GM19099 (cell line): ENCODE measurements around the gene HMHB1.

Experiments used
- POLR2A ChIP-seq: IDR thresholded peaks from 3 replicates; pipeline ENCODE4 v1.6.1; 2011; ENCODE audit warnings: low read depth; ENCODE audit not compliant: insufficient read length; ENCODE audit errors: extremely low read depth

Gene HMHB1

DNA sequence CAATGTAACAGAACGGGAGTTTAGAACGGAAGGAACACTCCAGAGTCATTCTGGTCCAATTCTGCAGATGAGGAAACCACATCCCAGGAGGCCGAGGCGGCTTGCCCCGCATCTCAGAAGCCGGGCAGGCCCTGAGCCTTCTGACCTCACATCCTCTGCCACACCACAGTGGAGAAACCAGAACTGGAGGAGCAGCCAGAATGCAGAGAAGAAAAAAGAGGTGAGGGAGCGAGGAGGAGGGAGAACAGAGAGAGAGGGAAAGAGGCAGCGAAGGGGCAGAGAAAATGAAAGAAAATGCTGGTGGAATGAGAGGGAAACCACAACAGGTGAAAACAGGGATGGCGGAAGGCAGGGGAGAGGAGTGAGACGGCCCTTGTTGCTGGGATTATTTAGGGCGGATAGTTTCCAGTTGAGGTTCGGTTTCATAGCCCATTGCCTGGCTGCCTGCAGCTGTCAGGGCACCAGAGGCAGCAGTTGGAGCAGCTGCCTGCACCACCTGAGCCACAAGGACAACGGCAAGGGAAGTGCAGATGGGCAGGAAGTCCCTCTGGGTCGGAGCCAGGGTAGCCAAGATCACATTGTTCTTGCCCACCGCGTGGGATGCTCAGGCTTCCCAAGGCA, at the start of gene HMHB1:
Gene HMHB1 (plus strand): TSS at position 77 of the 621 bp plus-strand sequence.
- peak; percentile 27 for TF ChIP-seq POLR2A

DNA sequence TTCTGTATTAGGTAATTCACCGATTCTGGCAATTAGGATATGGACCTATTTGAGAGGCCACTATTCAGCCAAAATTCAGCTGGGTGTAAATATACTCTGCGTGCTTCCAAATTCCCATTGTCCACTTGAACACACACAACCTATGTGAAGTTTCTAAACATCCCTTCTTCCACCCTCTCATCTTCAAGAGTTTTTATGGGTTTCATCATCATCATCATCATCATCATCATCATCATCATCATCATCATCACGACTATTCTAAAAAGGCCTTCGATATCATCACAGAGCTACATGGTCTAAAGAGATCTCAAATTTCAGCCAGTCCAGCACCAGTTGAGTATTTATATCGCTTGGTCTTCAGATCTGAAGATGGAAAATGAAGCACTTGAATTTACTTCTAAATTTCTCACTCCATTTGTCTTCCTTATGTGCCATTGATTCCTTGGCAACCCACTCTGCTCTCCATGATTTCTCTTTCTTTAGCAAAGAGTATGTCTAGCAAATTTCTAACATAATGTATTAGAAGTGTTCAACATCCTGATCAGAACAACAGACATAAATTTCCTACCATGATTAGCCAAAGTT, 49.2 kb upstream of the HMHB1 start:
- TF ChIP-seq POLR2A = no peak

GRCh38 chr5:143767162-143767561, 44.8 kb upstream of the HMHB1 start:
- TF ChIP-seq POLR2A = no peak

DNA sequence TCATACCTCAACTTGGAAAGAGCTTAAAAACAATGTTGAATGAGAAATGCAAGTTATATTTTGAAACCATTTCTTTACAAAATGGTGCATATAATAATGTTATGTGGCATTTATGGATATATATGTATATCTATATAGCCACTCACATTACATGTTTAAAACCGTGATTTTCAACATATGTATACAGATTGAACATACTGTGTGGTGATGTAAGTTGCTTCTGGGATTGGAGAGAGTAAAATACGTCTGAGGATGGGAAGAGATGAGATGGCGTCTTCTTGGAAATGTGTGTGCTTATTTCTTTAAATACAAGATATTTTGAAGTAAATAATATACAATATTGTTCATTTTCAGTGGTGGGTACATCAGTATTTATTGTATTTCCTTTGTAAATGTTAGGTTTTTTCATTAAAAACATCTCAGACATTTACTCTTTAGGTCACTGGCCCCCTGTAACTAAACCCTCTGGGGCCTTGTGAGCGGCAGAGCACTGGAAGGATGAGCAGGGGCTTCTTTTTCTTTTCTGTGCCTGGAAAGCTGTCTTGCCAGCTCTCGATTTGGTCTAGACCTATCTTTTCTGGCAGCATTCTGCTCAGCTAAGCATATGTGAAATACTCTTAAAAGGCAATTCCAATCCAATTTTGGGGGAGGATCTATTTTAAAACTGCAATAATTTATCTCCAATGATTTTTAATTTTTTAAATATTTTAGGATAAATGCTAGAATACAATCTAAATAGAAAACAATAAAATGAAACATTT, 42.8 kb upstream of the HMHB1 start:
- TF ChIP-seq POLR2A = no peak

DNA sequence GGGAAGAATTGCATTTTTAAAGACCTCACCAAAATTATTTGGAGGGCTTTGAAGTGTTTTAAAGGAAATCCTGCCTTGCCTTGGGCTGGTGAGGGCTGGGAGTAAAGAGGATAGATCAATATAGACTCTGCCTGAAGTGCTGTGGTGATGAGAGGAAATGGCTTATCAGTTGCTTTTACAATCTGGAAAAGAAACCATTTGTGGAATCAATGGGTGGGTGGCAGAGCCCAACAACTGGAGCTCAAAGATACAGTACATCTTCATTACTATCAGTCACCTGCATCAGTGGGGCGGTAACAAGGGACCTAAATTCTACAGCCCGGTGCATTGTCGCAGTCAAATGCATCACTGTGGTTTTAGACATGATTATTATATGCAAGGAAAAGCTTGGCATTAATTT, 41.5 kb upstream of the HMHB1 start:
- TF ChIP-seq POLR2A = no peak

GRCh38 chr5:143771189-143771588, 40.8 kb upstream of the HMHB1 start:
- TF ChIP-seq POLR2A = no peak

DNA sequence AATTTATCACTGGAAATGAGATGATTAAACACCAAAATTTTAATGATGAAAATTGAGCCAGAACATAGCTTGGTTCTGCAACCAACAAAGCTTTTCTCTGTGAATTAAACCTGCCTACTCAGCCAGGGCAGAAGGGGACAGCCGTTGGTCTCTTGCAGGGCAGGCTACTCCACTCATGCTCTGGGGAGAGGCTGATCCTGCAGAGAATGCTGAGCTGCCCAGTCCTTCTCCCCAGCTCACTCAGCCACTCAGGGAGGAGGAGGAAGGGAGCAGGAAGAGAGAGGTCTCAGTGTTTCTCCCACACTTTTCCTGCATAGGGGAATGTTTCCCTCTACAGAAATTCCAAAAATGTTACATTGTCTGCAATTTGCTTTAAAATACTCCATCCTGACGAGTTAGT, 40.4 kb upstream of the HMHB1 start:
- no peak for TF ChIP-seq POLR2A

GRCh38 chr5:143772621-143773020, 39.3 kb upstream of the HMHB1 start:
- TF ChIP-seq POLR2A = no peak

GRCh38 chr5:143775258-143775657, 36.7 kb upstream of the HMHB1 start:
- TF ChIP-seq POLR2A = no peak

- TF ChIP-seq POLR2A = no peak
These were observed 35.0 kb upstream of the HMHB1 start for GRCh38 chr5:143776951-143777350.

- TF ChIP-seq POLR2A = no peak
These were observed 32.5 kb upstream of the HMHB1 start for GRCh38 chr5:143779506-143779905.

GRCh38 chr5:143781993-143782520, 29.9 kb upstream of the HMHB1 start:
- no peak for TF ChIP-seq POLR2A

GRCh38 chr5:143782588-143783386, 29.2 kb upstream of the HMHB1 start:
- TF ChIP-seq POLR2A = no peak

DNA sequence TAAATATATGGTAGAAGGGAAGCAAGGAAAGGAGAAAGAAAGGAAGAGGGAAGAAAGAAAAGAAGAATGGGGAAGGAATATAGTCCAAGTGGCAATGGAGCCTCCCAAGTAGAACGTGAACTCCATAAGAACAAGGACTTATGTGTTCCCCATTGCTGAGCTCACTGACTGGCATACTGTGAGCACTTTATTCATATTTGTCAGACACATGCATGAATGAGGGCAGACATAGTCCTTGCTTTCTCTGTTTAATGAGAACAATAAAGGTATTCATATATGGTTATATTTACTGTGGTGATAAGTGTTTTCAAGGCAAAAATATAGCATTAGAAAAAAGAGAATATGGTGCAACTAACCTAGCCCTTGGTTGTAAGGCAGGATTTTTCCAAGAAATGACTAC, 23.6 kb upstream of the HMHB1 start:
- TF ChIP-seq POLR2A = no peak

DNA sequence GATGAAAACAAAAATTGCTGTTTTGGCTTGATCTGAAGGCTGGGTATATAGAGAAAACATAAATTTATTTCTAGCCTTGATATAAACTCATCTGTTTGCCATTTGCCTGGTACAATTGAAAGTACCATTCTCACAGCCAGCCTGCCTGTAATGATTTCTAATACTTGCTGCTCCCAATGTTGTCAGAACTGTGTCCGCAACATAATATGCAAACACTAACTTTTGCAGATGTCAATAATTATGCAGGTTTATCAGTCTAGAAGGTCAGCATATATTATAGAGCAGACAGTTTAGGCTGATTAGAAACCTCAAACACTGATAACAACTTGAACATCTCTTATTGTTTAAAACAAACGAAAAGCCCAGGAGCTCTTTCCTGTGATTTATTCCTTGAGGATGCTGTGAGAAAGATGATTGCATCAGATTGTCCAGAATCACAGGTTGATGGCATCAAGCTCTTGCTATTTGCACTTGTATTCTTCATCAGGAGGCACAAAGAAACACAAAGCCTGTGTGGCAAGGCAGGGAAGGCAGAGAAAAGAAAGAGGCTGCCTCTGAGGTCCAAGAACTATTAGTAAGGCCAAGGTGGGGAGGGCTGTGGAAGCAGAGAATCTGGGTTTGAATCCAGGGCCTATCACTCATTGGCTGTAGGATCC, 21.4 kb upstream of the HMHB1 start:
- no peak for TF ChIP-seq POLR2A
